H1 (cell line): ENCODE results near the gene ZFYVE1. TPM values are rescaled to one million over a fixed set of nuclear protein-coding genes. Genes with fewer than 3 reads are reported as not detected.
"Not testable (repeated sequence)": the region's sequence is repeated elsewhere in the genome, so short reads cannot be mapped to it uniquely, and the experiment has no call there.

ENCODE experiments used
- CTCF ChIA-PET: fragments of 300-600 bp; sonication (Branson Sonifier 250); formaldehyde crosslinking; loops from one replicate; lab custom pipeline; 2021; ENCODE audit not compliant: partially characterized antibody; lab: Charles Lee
- POLR2A ChIA-PET: fragments of 300-600 bp; sonication (Branson Sonifier 250); formaldehyde crosslinking; loops from one replicate; lab custom pipeline; 2021; ENCODE audit warnings: inconsistent platforms; ENCODE audit not compliant: partially characterized antibody; lab: Charles Lee
- DNase-seq, 2 experiments: peaks; one replicate each; pipeline versions ENCODE4 v3.0.0 to v3.0.0-alpha.2; 2010 to 2022; ENCODE audit warnings: low spot score in 2 of 2, low read depth in 1 of 2, mixed read lengths in 1 of 2
- FAIRE-seq: peaks from 2 replicates; lab custom pipeline; 2011; peaks lifted over from hg19 to GRCh38; lab: Jason Lieb, UNC
- H2AFZ ChIP-seq: 2 replicates; pipeline ENCODE4 v1.8.1; 2012; ENCODE audit warnings: low read length, inconsistent platforms
- H2AK5ac ChIP-seq: 2 replicates; pipeline ENCODE4 v1.6.1; 2013; ENCODE audit warnings: low read depth, low read length
- H2BK120ac ChIP-seq: replicated peaks from 2 replicates; pipeline ENCODE3; 2013; ENCODE audit warnings: low read depth, low read length, inconsistent platforms
- H2BK12ac ChIP-seq: 2 replicates; pipeline ENCODE4 v1.6.1; 2013; ENCODE audit warnings: low read depth, low read length
- H2BK15ac ChIP-seq: 2 replicates; pipeline ENCODE4 v1.6.1; 2013; ENCODE audit warnings: low read length
- H2BK20ac ChIP-seq: 2 replicates; pipeline ENCODE4 v1.6.1; 2013; ENCODE audit warnings: low read length
- H2BK5ac ChIP-seq: 2 replicates; pipeline ENCODE4 v1.6.1; 2013; ENCODE audit warnings: low read depth, low read length
- H3K14ac ChIP-seq: 2 replicates; pipeline ENCODE4 v1.6.1; 2013; ENCODE audit warnings: inconsistent platforms; ENCODE audit not compliant: insufficient read length
- H3K18ac ChIP-seq: 2 replicates; pipeline ENCODE4 v1.6.1; 2013; ENCODE audit warnings: low read length; ENCODE audit errors: extremely low read depth
- H3K23ac ChIP-seq: 2 replicates; pipeline ENCODE4 v1.6.1; 2013; ENCODE audit warnings: inconsistent platforms; ENCODE audit not compliant: insufficient read length
- H3K23me2 ChIP-seq: 2 replicates; pipeline ENCODE4 v1.6.1; 2013; ENCODE audit warnings: low read depth, low read length
- H3K27ac ChIP-seq: 2 replicates; pipeline ENCODE4 v1.6.1; 2011; ENCODE audit warnings: low read depth, low read length, inconsistent platforms
- H3K27me3 ChIP-seq, 4 experiments: replicated peaks in 1 of 4; 1 replicate in 1 of 4; 2 replicates in 3 of 4; pipeline versions ENCODE4 v1.6.1 to v1.8.1; 2011 to 2013; ENCODE audit warnings: low read length in 3 of 4, mild to moderate bottlenecking in 3 of 4, inconsistent platforms in 2 of 4, mixed read lengths in 2 of 4, moderate library complexity in 1 of 4; ENCODE audit not compliant: control insufficient read depth in 3 of 4, insufficient read depth in 3 of 4; ENCODE audit errors: extremely low read depth in 1 of 4
- H3K36me3 ChIP-seq, 4 experiments: 2 replicates each; pipeline versions ENCODE4 v1.6.1 to v1.8.1; 2011 to 2013; ENCODE audit warnings: mild to moderate bottlenecking in 4 of 4, low read length in 3 of 4, moderate library complexity in 2 of 4, control low read depth in 1 of 4, inconsistent platforms in 1 of 4; ENCODE audit not compliant: insufficient read depth in 4 of 4, control insufficient read depth in 2 of 4
- H3K4ac ChIP-seq: replicated peaks from 2 replicates; pipeline ENCODE3; 2013; ENCODE audit warnings: low read length, low read depth, mixed read lengths, inconsistent platforms; ENCODE audit not compliant: insufficient read length
- H3K4me1 ChIP-seq, 4 experiments: replicated peaks in 1 of 4; 1 replicate in 1 of 4; 2 replicates in 3 of 4; pipeline versions ENCODE4 v1.6.1 to v1.8.1; 2011 to 2013; ENCODE audit warnings: low read length in 3 of 4, inconsistent platforms in 2 of 4, mixed read lengths in 1 of 4; ENCODE audit not compliant: insufficient read depth in 4 of 4, control insufficient read depth in 3 of 4
- H3K4me2 ChIP-seq, 2 experiments: 2 replicates each; pipeline versions ENCODE4 v1.6.1 to v1.8.1; 2011 to 2013; ENCODE audit warnings: low read depth in 2 of 2, low read length in 2 of 2, control low read depth in 1 of 2, inconsistent platforms in 1 of 2, mild to moderate bottlenecking in 1 of 2; ENCODE audit not compliant: insufficient read depth in 1 of 2
- H3K4me3 ChIP-seq, 4 experiments: fragments of 200-600, 300-600 bp in 1 of 4; sonication (generic), shearing (Covaris generic), sonication (Bioruptor Twin) in 1 of 4; 2 replicates each; pipeline versions ENCODE4 v1.5.1 to v1.8.1; 2011 to 2016; ENCODE audit warnings: low read length in 4 of 4, low read depth in 3 of 4, control low read depth in 2 of 4, inconsistent platforms in 2 of 4, mild to moderate bottlenecking in 2 of 4, mixed read lengths in 1 of 4, moderate library complexity in 1 of 4; ENCODE audit not compliant: insufficient read depth in 2 of 4; ENCODE audit errors: extremely low read depth in 1 of 4
- H3K56ac ChIP-seq: replicated peaks from 2 replicates; pipeline ENCODE3; 2013; ENCODE audit warnings: low read depth, mild to moderate bottlenecking, mixed read lengths, low read length, inconsistent platforms; ENCODE audit not compliant: insufficient read length
- H3K79me1 ChIP-seq: 2 replicates; pipeline ENCODE4 v1.6.1; 2013; ENCODE audit warnings: low read depth, low read length, control low read depth
- H3K79me2 ChIP-seq, 2 experiments: 2 replicates each; pipeline versions ENCODE4 v1.6.1 to v1.8.1; 2012 to 2013; ENCODE audit warnings: low read length in 2 of 2, mild to moderate bottlenecking in 2 of 2, inconsistent platforms in 1 of 2; ENCODE audit not compliant: insufficient read depth in 2 of 2, control insufficient read depth in 1 of 2
- H3K9ac ChIP-seq, 4 experiments: replicated peaks in 1 of 4; 1 replicate in 1 of 4; 2 replicates in 3 of 4; pipeline versions ENCODE4 v1.6.1 to v1.8.1; 2011 to 2013; ENCODE audit warnings: low read depth in 3 of 4, low read length in 3 of 4, control low read depth in 2 of 4, mild to moderate bottlenecking in 2 of 4, moderate library complexity in 2 of 4, inconsistent platforms in 1 of 4; ENCODE audit errors: extremely low read depth in 1 of 4
- H3K9me3 ChIP-seq, 2 experiments: 2 replicates each; pipeline versions ENCODE4 v1.6.1 to v1.8.1; 2012 to 2013; ENCODE audit warnings: mild to moderate bottlenecking in 2 of 2, moderate library complexity in 2 of 2, control low read depth in 1 of 2, inconsistent platforms in 1 of 2, low read depth in 1 of 2, low read length in 1 of 2, mixed read lengths in 1 of 2; ENCODE audit not compliant: insufficient read depth in 2 of 2
- H4K20me1 ChIP-seq, 2 experiments: replicated peaks in 1 of 2; 2 replicates each; pipeline versions ENCODE3 to v1.8.1; 2011 to 2013; ENCODE audit warnings: inconsistent platforms in 2 of 2, low read length in 2 of 2, mild to moderate bottlenecking in 1 of 2; ENCODE audit not compliant: insufficient read depth in 2 of 2, control insufficient read depth in 1 of 2
- H4K5ac ChIP-seq: 2 replicates; pipeline ENCODE4 v1.6.1; 2013; ENCODE audit warnings: low read length, low read depth, mixed read lengths, inconsistent platforms; ENCODE audit not compliant: insufficient read length
- H4K8ac ChIP-seq: 2 replicates; pipeline ENCODE4 v1.8.0; 2013; ENCODE audit warnings: mild to moderate bottlenecking, moderate library complexity, low read length, inconsistent platforms; ENCODE audit not compliant: insufficient read depth; ENCODE audit errors: extremely low read depth
- H4K91ac ChIP-seq: replicated peaks from 2 replicates; pipeline ENCODE3; 2013; ENCODE audit warnings: low read length, mixed read lengths, inconsistent platforms; ENCODE audit not compliant: insufficient read length
- CTBP2 ChIP-seq: IDR thresholded peaks from 2 replicates; pipeline ENCODE4 v1.7.0; 2011; ENCODE audit warnings: borderline replicate concordance, mild to moderate bottlenecking, moderate library complexity, mixed read lengths, low read length; ENCODE audit not compliant: insufficient read depth, insufficient read length
- HDAC2 ChIP-seq, 2 experiments: fragments of 300-600 bp in 1 of 2; sonication (generic) in 1 of 2; IDR thresholded peaks; 2 replicates each; pipeline ENCODE4 v1.6.1; 2011 to 2012; ENCODE audit warnings: low read depth in 2 of 2, low read length in 2 of 2, mild to moderate bottlenecking in 2 of 2, moderate library complexity in 2 of 2, borderline replicate concordance in 1 of 2, inconsistent platforms in 1 of 2
- KDM1A ChIP-seq: fragments of 200-600, 300-600 bp; sonication (generic); IDR thresholded peaks from 2 replicates; pipeline ENCODE4 v1.7.1; 2016; ENCODE audit warnings: mild to moderate bottlenecking, low read length, borderline replicate concordance
- SP2 ChIP-seq: IDR thresholded peaks from 2 replicates; pipeline ENCODE4 v1.6.1; 2012; ENCODE audit warnings: mild to moderate bottlenecking, low read length, inconsistent platforms
- WGBS, 2 experiments: shearing (Covaris generic) in 1 of 2; methylation state at CpG; one replicate each; pipeline versions ENCODE4 v1.1.6 to v1.1.7; 2013 to 2015; ENCODE audit warnings: low lambda C conversion rate in 2 of 2, mixed read lengths in 2 of 2, inconsistent platforms in 1 of 2, low coverage in 1 of 2, missing lambda C conversion rate in 1 of 2; ENCODE audit not compliant: insufficient replicate concordance in 2 of 2, insufficient coverage in 1 of 2, insufficient read length in 1 of 2; ENCODE audit errors: extremely low coverage in 1 of 2, missing lambda C conversion rate in 1 of 2; 5-methylcytosine and 5-hydroxymethylcytosine counted together
- polyA plus RNA-seq, 7 experiments: library from polyadenylated mRNA; depleted of rRNA in 3 of 7; stranded (reverse) in 5 of 7; unstranded in 2 of 7; fragments of >200 nt in 5 of 7; fragments of 200-250 nt in 2 of 7; gene quantifications; 1 replicate in 5 of 7; 2 replicates in 1 of 7; 4 replicates in 1 of 7; pipeline versions ENCODE4 v1.2.1 to v1.2.3, GENCODE V29; 2011 to 2013; ENCODE audit warnings: missing spikeins in 2 of 7, mixed read lengths in 2 of 7
- total RNA-seq: library from RNA; stranded (reverse); fragmentation: NEBNext Ultra II Directional; extraction: Animal tissue kit (Norgen Biotek cat#: 25700); gene quantifications from 2 replicates; pipeline ENCODE4 v1.2.1, GENCODE V29; 2021
- TF ChIP-seq, protein P1 (sequence below): IDR thresholded peaks from 2 replicates; pipeline ENCODE4 v1.6.1; 2011; ENCODE audit warnings: low read depth, mild to moderate bottlenecking, low read length; ENCODE audit not compliant: insufficient read depth

The ZFYVE1 gene
- total and polyA plus RNA-seq, 2 of the 8 experiments (the other 6 are each of a cell fraction or from before 2014, with no cell fraction given) = 9.8 to 12.5 TPM

DNA sequence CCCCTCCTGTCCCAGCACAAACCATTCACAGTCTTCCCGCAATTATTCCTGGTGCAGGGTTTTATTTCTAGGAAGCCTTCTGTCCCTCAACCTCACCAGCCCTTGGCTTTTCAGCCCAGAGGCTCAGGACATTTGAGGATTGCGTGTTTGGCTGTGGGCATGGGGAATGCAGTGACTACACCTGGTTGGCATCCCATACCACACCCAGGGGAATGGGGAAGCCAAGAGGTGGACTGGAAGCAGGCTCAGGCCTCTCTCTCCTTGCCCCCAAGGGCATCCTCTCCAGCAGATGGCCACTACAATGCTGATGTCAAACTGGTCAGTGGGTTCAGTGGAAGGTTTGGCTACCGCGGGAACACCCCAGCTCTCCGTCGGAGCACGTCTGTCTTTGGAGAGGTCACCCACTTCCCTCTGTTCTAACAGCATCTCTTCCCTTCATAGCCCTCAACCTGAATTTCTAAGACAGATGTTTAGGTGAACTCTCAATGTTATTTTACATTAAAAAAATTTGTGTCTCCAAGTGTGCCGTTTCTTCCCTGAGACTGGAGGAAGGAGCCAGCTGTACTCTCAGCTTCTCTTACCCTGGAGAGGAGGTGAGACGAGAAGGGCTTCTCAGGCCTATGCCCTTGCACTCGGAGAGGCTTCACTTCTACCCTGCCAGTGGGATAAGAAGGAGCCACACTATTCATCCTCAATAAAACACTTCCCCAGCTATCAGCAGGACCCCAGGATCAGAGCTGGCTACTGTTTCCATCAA is 65.1 kb downstream of the ZFYVE1 start (continued):
- TF ChIP-seq HDAC2 (IDR thresholded peaks at IDR 0.05; ENCODE audit: borderline replicate concordance in 1 of 2, low read depth in 2 of 2, low read length in 2 of 2) (no peak), SP2 (no peak), CTBP2 (no peak), KDM1A (no peak)
- TF ChIP-seq, protein P1, sequence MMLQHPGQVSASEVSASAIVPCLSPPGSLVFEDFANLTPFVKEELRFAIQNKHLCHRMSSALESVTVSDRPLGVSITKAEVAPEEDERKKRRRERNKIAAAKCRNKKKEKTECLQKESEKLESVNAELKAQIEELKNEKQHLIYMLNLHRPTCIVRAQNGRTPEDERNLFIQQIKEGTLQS = no peak

DNA sequence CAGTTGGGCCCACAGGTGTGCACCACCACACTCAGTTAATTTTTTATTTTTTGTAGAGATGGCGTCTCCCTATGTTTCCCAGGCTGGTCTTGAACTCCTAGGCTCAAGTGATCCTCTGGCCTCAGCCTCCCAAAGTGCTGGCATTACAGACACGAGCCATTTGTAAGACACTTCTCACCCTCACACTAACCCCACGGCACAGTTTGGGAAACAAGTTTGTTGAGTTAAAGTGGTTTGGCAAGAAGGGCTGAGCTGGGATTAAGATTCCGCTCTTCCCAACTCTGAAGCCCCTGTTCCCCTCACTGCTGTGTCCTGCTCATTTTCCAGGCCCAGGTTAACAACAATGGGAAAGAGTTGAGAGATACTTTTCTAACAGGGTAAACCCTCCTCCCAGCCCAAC is 65.9 kb downstream of the ZFYVE1 start:
- H3K4me3 ChIP-seq, POLR2A ChIA-PET, DNase-seq, H2BK120ac ChIP-seq, H2BK15ac ChIP-seq, H3K27ac ChIP-seq, H2AFZ ChIP-seq, H3K4ac ChIP-seq, H3K14ac ChIP-seq, H2AK5ac ChIP-seq, H3K23ac ChIP-seq, H4K91ac ChIP-seq, H3K9ac ChIP-seq, H3K4me1 ChIP-seq, H3K4me2 ChIP-seq, H3K79me1 ChIP-seq, H2BK20ac ChIP-seq, H4K5ac ChIP-seq, H2BK5ac ChIP-seq, FAIRE-seq, H2BK12ac ChIP-seq, H3K27me3 ChIP-seq, H3K9me3 ChIP-seq, H3K23me2 ChIP-seq, H3K18ac ChIP-seq, H3K56ac ChIP-seq, H4K8ac ChIP-seq, H4K20me1 ChIP-seq, H3K79me2 ChIP-seq: not testable (repeated sequence)
- CTCF ChIA-PET = interaction anchor here (2.4 to 4.8 kb wide), 2 partner anchors 12 to 14 kb away, joined by 7 to 25 read pairs; no protein-coding TSS in a partner anchor
- 80% methylated on average over 4 of the region's 4 CpGs; no CpG with 5 or more reads in 1 of the 2 experiments for WGBS, 2 experiments
- H3K36me3 ChIP-seq = peaks cover 2 to 20% (median 6%) of the 10 kb centered on the region in 4 experiments; a peak in 4 of 8 replicates
